Psoas muscle (tissue), 8 donors: Measurements from ENCODE around the gene EAPP. TPM values are rescaled to one million over a fixed set of nuclear protein-coding genes. Genes with fewer than 3 reads are reported as not detected.
"Not testable (repeated sequence)": the region's sequence is repeated elsewhere in the genome, so short reads cannot be mapped to it uniquely, and the experiment has no call there.

Source experiments
- ATAC-seq, 4 donors: fragments of 200-7000 bp; cut with Tn5 transposase; one replicate each; pipeline ENCODE4 v1.9.1; 2020; ENCODE audit warnings: moderate library complexity in 3 of 4, mild to moderate bottlenecking in 2 of 4
- DNase-seq, 2 donors: peaks; one replicate each; pipeline ENCODE4 v3.0.0-alpha.2; 2020
- H3K27ac ChIP-seq: fragments of 200-600 bp; one replicate; pipeline ENCODE4 v1.8.0; 2022
- H3K27me3 ChIP-seq, 3 donors: fragments of 200-600 bp in 1 of 3; one replicate each; pipeline versions ENCODE4 v1.6.1 to v1.8.0; 2013 to 2022; ENCODE audit warnings: low read length in 2 of 3, mild to moderate bottlenecking in 2 of 3, moderate library complexity in 1 of 3; ENCODE audit not compliant: insufficient read depth in 3 of 3
- H3K36me3 ChIP-seq, 2 donors: fragments of 200-600 bp in 1 of 2; one replicate each; pipeline versions ENCODE4 v1.6.1 to v1.8.0; 2013 to 2022; ENCODE audit warnings: low read depth in 1 of 2, mild to moderate bottlenecking in 1 of 2, moderate library complexity in 1 of 2; ENCODE audit not compliant: insufficient read depth in 1 of 2
- H3K4me1 ChIP-seq: fragments of 200-600 bp; one replicate; pipeline ENCODE4 v1.8.0; 2022
- H3K4me3 ChIP-seq: fragments of 200-600 bp; one replicate; pipeline ENCODE4 v1.8.0; 2022; ENCODE audit warnings: mild to moderate bottlenecking
- H3K9me3 ChIP-seq: fragments of 200-600 bp; one replicate; pipeline ENCODE4 v1.8.0; 2022
- CTCF ChIP-seq: fragments of 200-600 bp; IDR thresholded peaks from one replicate; pipeline ENCODE4 v1.8.0; 2022; ENCODE audit warnings: antibody characterized with exemption
- WGBS, 3 donors: extraction: QIAGEN DNeasy Blood & Tissue Kit; methylation state at CpG; one replicate each; pipeline versions ENCODE4 v1.1.6 to v1.1.7; 2013; 5-methylcytosine and 5-hydroxymethylcytosine counted together
- intact Hi-C, 2 donors: fragments of 100-400 bp; cut with DNase I; formaldehyde crosslinking; loops; one replicate each; pipeline versions ENCODE4 v1.11.0 to v1.14.2; 2022
- polyA plus RNA-seq, 3 donors: library from polyadenylated mRNA; stranded (reverse); fragments of 200-250 nt; gene quantifications; one replicate each; pipeline ENCODE4 v1.2.3, GENCODE V29; 2013
- total RNA-seq, 4 donors: library from RNA; stranded (reverse); fragmentation: NEBNext Ultra II Directional in 2 of 4; extraction: Animal tissue kit (Norgen Biotek cat#: 25700) in 2 of 4; gene quantifications; one replicate each; pipeline versions ENCODE4 v1.2.1 to v1.2.4, GENCODE V29; 2021 to 2023
- donor health status: healthy with polysubstance abuse.
- donor health status: DM: no; HTN: no; CAD: no; lungs with moderate emphysema.
- donor health status: Bipolar disorder and iron deficiency.
- donor health status: healthy.
- donor health status: DM: yes; HTN: yes; CAD: no.
- donor health status: DM: no; HTN: no; CAD: no.
- donor health status: DM: no; HTN: no; CAD: no.
- donor health status: DM: yes; HTN: yes; CAD: no.

EAPP gene
- total and polyA plus RNA-seq, 7 donors: 16.5 to 30.1 (median 22.9) TPM

- no peak for DNase-seq
- no peaks in the 10 kb centered on the region for H3K27me3 ChIP-seq
- H3K9me3 ChIP-seq: no peaks in the 10 kb centered on the region
- ATAC-seq: no peak
- peaks cover 5 to 95% of the 10 kb centered on the region in 2 donors for H3K36me3 ChIP-seq
- no peak for TF ChIP-seq CTCF
- H3K27ac ChIP-seq: no peak overlapping the region
- 92 to 98% (median 93%) methylated on average over 3 of the region's 3 CpGs for WGBS, 3 donors
- intact Hi-C loops: no loop called here
- no peak overlapping the region for H3K4me3 ChIP-seq
- no peaks in the 10 kb centered on the region for H3K4me1 ChIP-seq
Measured at GRCh38 chr14:34571771-34572170, 32.3 kb upstream of the EAPP start.

GRCh38 chr14:34569750-34570149 is 30.2 kb upstream of the EAPP start:
- Histone ChIP-seq H3K9me3 (no peaks in the 10 kb centered on the region), H3K27me3 (no peaks in the 10 kb centered on the region), H3K4me1 (no peaks in the 10 kb centered on the region), H3K4me3 (no peak overlapping the region), H3K36me3 (peaks cover 5 to 97% of the 10 kb centered on the region in 2 donors), H3K27ac (no peak overlapping the region)
- ATAC-seq (no peak), DNase-seq (no peak)
- intact Hi-C loops: no loop called here
- 97 to 99% (median 99%) methylated on average over 4 of the region's 4 CpGs for WGBS, 3 donors
- TF ChIP-seq CTCF: no peak

GRCh38 chr14:34568803-34569202 is 29.3 kb upstream of the EAPP start:
- no peak for ATAC-seq
- WGBS, 3 donors: 94 to 96% (median 95%) methylated on average over 13 of the region's 13 CpGs
- H3K36me3 ChIP-seq: peaks cover 5 to 97% of the 10 kb centered on the region in 2 donors

GRCh38 chr14:34562776-34563150 is 23.3 kb upstream of the EAPP start:
- no peak overlapping the region for H3K4me3 ChIP-seq
- H3K27ac ChIP-seq: no peak overlapping the region
- ATAC-seq (no peak), DNase-seq (no peak)
- no peak for TF ChIP-seq CTCF
- intact Hi-C loops: no loop called here
- H3K4me1 ChIP-seq: no peaks in the 10 kb centered on the region
- no peaks in the 10 kb centered on the region for H3K9me3 ChIP-seq
- 85 to 98% (median 95%) methylated on average over 8 of the region's 8 CpGs for WGBS, 3 donors
- H3K36me3 ChIP-seq: peaks cover 0 to 57% of the 10 kb centered on the region in 2 donors
- H3K27me3 ChIP-seq: no peaks in the 10 kb centered on the region

More at GRCh38 chr14:34568803-34569202, 29.3 kb upstream of the EAPP start:
- Histone ChIP-seq H3K9me3 (no peaks in the 10 kb centered on the region), H3K27me3 (no peaks in the 10 kb centered on the region), H3K4me3 (no peak overlapping the region), H3K4me1 (no peaks in the 10 kb centered on the region), H3K27ac (no peak overlapping the region)
- intact Hi-C loops: no loop called here
- no peak for TF ChIP-seq CTCF
- no peak for DNase-seq

GRCh38 chr14:34562037-34562775 is 22.7 kb upstream of the EAPP start:
- H3K4me1 ChIP-seq, DNase-seq, H3K27me3 ChIP-seq, H3K27ac ChIP-seq, H3K4me3 ChIP-seq, intact Hi-C loops, H3K9me3 ChIP-seq, ATAC-seq: not testable (repeated sequence)
- peaks cover 0 to 51% of the 10 kb centered on the region in 2 donors for H3K36me3 ChIP-seq
- WGBS, 3 donors: 91 to 97% (median 92%) methylated on average over 5 to 7 of the region's 8 CpGs

- H3K4me3 ChIP-seq, H3K27me3 ChIP-seq, H3K9me3 ChIP-seq, intact Hi-C loops, H3K36me3 ChIP-seq, DNase-seq, H3K27ac ChIP-seq, H3K4me1 ChIP-seq: not testable (repeated sequence)
- WGBS, 3 donors: no CpG with 5 or more reads among the region's 35 CpGs
- peak; percentile 93 to 95 (median 94) for ATAC-seq
Measured at GRCh38 chr14:34556498-34556829, 17.0 kb upstream of the EAPP start.

- H3K27ac ChIP-seq, H3K36me3 ChIP-seq, DNase-seq, H3K27me3 ChIP-seq, H3K4me1 ChIP-seq, intact Hi-C loops, H3K4me3 ChIP-seq, H3K9me3 ChIP-seq: not testable (repeated sequence)
- no CpG with 5 or more reads among the region's 49 CpGs for WGBS, 3 donors
- ATAC-seq: peak; percentile 84 to 87 (median 85)
Measured at GRCh38 chr14:34555583-34556497, 16.3 kb upstream of the EAPP start.
